Kidney glomerular epithelial cell (primary cell): ENCODE results near the gene CTDSP2.
"Not testable (repeated sequence)": the region's sequence is repeated elsewhere in the genome, so short reads cannot be mapped to it uniquely, and the experiment has no call there.

Experiments
- DNase-seq: peaks from one replicate; lab custom pipeline; 2025; lab: John Stamatoyannopoulos, UW

The CTDSP2 gene

DNA sequence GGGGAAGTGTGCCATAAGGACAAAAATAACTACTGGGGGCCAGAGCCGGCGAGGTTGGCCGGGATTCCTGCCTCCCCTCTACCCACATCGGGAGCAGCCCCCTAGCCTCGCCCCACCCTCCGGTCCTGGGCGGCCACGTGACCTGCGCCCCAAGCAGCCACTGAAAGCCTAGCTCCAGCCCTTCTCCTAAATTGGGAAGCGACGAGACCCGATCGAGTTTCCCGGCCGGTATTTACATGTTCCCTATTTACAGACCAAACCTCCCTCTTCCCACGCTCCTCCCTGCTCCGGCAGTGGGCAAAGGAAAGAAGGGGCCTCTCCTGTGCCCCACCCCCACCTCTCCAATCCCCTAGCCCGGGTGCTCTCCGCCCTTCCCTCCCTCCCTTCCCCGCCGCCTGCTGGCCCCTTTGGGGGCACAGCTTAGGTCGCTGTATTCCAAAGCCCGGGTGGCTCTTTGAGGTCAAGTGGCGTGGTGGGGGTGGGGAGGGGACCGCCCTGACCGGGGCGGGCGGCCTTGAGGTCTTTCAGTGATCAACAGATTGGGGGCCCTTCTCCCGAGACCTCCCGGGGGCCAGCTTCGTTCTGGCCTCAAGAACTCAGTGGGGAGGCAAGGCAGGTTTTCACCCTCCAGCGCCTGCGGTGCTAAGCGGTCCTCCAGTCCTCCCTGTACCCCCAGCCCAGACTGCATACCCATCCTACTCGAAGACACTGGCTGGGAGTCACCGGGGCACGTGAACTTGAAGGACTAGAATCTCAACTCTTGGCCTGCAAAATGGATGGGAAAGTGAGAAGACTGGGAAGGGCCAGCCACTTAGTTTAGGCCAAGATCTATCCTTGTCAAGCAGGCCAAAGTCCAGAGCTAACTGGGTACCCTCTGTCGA, 6.3 kb upstream of the CTDSP2 start:
- no peak for DNase-seq

- no peak for DNase-seq
Observed at GRCh38 chr12:57852200-57852599, 5.7 kb upstream of the CTDSP2 start.

GRCh38 chr12:57851552-57851951, 5.0 kb upstream of the CTDSP2 start:
- no peak for DNase-seq

- DNase-seq: no peak
Observed at GRCh38 chr12:57850854-57851430, 4.4 kb upstream of the CTDSP2 start.

GRCh38 chr12:57849447-57849846, 2.9 kb upstream of the CTDSP2 start:
- not testable (repeated sequence) for DNase-seq

DNA sequence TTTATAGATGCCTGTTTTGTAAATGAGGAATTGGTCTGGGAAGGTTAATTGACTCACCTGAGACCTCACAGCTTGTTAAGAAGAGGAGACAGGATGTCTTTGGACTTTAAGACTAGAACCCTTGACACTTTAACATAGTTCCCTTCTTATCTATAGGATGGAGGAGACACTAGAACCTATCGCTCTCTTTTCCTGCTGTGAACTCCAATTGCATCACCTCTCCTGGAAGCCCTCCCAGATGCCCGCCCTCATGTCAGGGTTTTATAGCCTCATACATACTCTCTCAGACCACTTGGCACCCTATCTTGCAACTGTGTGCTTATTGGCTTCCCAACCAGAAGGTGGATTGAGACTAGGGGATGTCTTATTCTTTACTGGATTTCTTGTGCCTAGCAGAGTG, 2.5 kb upstream of the CTDSP2 start:
- no peak for DNase-seq

DNA sequence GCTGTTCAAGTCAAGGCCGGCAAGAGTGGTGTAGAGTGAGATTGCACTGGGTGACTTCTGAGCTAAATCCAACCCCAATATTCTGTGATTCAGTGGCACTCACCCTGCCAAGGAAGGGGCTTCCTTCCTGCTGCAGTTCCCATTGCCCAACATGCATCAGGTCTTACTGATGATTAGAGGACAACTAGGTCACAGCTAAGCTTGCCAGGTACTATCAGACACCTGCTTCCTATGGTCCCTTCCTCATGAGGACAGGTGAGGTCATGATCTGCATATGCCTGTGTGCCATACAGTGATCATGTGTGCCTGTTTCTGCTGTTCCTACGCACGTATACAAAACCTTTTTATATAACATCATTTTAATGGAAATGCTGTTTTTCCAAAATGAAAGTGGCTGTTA, 1.7 kb upstream of the CTDSP2 start:
- no peak for DNase-seq

DNA sequence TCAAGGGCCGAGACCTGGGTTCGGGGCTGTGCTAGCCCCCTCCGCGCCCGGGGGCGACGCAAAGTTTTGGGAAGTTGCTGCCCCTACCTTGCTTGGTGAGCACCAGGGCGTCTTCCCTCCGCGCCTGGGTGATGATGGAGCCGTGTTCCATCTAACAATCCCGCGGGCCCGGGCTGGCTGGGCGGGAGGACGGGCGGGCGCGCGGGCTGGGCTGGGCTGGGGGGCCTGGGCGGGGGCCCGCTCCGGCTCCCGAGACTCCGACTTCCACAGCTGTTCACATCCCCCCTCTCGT, 298 bp downstream of the CTDSP2 start:
- DNase-seq: no peak

GRCh38 chr12:57845478-57846284, 848 bp downstream of the CTDSP2 start:
- DNase-seq: no peak

DNA sequence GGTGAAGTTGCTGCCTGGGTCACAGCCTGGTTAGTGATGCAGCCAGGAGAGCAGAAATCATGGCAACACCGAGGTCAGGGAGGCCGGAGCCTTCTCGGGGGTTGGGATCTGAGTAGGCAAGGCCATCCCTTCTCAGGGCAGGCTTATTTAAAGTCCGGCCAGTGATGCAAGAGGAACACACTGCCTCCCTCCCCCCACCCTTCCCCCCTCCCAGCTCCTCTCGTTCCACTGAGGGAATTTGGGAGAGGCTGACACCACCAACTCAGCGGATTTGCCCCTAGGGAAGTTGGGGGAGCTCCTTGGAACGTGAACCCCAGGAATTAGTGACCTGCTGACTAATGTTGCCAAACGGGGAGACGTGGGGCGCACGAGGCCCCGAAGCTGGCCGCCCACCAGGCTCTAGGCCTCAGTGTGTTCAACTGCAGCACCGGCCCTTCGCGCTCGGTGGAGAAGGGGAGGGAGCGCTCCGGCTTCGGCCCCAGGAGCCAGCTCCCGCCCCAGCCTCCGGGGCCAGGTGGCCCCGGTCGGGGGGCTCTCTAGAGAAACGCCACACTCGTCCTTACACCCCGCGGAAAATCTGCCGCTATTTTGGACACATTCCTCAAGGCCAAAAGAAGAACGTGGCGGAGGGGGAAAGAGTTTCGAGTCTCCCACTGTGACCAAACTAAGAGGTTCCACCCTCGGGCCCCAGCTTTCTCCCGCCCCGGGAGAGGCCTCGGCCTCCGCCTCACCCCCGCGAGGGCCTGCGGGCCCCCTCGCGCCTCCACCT, 1.6 kb downstream of the CTDSP2 start:
- DNase-seq: peak; percentile 65

DNA sequence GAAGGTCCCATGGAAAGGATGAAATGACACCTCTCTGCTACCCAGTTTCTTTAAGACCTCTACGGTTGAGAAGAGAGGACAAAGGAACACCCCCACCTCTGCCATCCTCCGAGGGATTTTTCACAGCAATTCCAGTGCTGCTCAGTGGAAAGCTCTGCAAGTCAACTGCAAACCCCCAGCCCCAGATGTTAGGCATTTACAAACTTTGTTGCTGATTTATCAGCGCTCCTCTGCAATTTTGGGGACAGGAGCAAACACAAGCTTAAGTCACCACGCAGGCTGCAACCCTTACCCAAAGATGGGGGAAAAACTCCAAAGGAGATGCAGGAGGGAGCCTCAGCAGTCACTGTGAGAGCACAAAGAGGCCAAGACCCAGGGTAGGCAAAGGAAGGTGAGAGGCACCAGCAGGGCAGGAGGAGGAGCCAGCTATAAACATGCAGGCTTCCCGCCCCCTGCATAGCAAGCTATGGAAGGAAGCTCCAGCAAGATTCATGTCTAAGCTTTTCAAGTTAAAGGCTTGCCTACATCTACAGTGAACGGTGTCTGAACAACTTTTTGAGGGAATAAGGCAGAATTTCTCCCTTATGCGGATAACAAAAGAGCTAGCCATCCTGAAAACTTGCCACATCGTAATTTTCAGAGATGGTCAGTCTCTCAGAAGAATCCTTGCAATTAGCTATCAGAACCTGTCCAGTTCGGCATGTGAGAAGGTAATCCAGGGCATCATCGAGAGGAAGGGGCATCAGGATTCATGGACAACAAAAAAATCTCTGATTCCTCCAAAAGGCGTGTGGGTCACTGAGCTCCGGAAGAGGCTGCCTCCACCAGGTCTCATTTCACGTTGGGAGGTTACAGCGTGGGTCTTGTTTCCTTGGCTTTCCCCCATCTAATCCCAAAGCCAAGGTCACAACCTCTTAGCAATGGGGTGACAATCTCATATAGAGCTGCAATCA, 3.9 kb downstream of the CTDSP2 start:
- DNase-seq: no peak

DNA sequence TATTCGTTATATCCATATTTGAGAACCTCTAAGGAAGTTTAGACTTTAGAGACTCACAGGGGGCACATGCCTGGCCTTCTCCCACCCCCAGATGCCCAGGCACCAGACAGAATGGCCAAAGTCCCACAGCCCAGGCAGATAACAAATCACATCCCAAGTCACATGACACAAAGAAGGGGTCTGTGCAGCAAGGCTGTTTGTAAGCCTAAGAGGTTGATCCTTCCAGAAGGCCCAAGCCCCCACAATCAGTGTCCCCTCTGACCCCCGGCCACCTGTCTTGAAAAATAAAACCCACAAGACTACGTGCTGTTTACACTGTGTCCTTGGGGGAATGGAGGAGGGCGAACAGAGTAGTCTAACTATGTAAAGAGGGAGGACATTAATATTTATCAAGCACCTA, 5.1 kb downstream of the CTDSP2 start:
- DNase-seq: no peak

GRCh38 chr12:57840726-57841125, 5.8 kb downstream of the CTDSP2 start:
- no peak for DNase-seq

DNA sequence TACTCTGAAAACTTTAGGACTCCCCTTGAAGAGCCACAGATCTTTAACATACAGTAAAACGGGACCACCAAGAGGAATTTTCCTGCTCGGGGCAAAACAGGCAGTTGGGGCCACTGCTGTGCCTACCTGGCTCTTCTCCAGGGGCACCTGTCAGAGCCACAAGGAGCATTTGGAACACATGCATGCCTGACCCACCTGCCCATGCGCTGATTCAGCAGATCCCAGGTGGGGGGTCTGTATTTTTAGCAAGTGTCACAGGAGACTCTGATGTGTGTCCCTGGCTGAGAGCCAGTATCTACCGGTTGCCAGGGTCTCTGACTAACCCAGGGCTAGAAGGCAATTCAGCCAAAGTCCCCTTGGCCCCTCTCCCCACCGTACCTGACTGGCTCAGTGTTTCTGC, 6.5 kb downstream of the CTDSP2 start:
- DNase-seq: no peak

- DNase-seq: no peak
Observed at GRCh38 chr12:57838594-57839302, 7.8 kb downstream of the CTDSP2 start.

DNA sequence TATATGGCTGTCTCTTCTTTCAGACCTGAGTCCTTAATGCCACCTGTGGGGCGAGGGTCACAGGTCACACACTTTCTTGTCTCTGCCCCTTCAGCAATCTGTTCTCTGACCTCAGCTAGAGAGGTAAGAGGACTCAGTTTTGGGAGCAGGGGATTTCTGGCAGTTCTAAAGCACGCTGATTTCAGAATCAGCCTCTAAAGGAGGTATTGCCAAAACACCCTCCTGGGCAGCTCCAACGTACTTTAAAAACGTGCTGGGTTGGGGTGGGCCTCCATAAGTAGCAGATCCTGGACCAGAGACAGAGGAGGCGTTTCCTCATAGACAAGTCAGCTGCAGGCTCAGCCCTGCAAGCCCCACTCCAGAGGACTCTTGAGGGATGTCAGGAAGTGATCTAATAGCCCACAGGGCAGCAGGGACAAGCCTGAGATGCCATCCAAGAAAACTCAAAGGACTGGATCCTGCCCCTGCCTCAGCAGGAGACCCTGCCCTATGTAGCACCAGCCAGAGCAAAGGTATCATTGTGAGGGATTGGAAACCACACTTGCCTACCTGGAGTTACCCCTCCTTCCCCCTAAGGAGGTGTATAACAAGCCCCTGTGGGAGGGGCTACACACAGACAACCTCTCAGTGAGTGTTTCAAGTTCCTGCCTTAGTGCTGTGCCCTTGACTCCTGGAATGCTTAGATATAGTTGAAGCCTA, 8.5 kb downstream of the CTDSP2 start:
- no peak for DNase-seq

DNA sequence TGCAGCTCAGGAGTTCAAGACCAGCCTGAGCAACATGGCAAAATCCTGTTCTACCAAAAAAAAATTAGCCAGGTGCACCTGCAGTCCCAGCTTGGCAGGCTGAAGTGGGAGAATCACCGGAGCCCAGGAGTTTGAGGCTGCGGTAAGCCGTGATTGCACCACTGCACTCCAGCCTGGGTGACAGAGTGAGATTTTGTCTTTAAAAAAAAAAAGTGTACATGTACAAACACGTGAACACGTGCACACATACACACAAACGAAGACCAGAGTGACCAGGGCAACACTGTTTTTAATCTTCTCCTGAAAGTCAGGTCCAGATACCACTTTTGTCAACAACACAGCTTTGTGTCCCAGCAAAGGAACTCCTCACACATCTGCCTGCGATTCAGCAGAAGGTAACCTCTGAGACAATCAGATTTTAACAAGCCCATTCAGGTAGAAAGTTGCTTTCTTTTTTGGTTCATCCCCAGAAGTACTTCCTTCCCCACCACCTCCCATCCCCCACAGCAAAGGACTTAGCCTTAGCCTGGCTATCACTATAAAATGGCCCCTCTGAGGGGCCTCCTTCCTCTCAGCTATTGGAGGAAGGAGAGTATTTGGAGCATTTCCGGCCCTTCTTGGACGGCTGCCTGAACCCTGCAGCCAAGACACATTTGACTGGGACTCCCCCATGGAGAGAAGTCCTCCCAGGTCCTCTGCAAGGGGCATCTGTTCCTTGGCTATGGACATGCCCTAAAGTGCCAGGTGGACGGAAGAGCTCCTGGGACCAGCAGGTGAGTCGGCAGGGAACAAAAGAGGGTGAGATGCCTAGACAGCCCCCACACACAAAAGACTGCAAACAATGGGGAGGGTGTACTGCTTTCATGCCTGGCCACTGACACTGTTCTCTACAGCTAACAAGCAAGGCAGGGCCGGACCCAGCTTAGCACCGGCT, 9.8 kb downstream of the CTDSP2 start:
- DNase-seq: no peak

- DNase-seq: no peak
Observed at GRCh38 chr12:57835366-57836288, 10.9 kb downstream of the CTDSP2 start.
